ENCODE results near the gene MAP1A. TPM values are rescaled to one million over a fixed set of nuclear protein-coding genes. Genes with fewer than 3 reads are reported as not detected.

The MAP1A gene
- total RNA-seq, 5 donors from 2014 or later (not counting 1 experiment from before 2014, with no cell fraction given): 1.4 to 4.2 (median 2.3) TPM

GRCh38 chr15:43527016-43527801 lies 9.8 kb downstream of the MAP1A start:
- Histone ChIP-seq H3K27ac (ENCODE audit: low read length) (no peak overlapping the region), H3K9me3 (no peaks in the 10 kb centered on the region), H3K4me1 (ENCODE audit: control insufficient read depth in 1 of 2, extremely low read depth in 1 of 2, insufficient read depth in 2 of 2, low read length in 2 of 2) (peaks cover 0 to 6% of the 10 kb centered on the region in 2 experiments), H3K27me3 (replicated peaks in 1 of 2; ENCODE audit: control insufficient read depth in 2 of 2, extremely low read depth in 1 of 2, insufficient read depth in 2 of 2, low read length in 1 of 2) (peaks cover 0 to 7% of the 10 kb centered on the region in 2 experiments), H3K36me3 (ENCODE audit: control insufficient read depth in 2 of 2, extremely low read depth in 1 of 2, insufficient read depth in 1 of 2, low read length in 1 of 2) (no peaks in the 10 kb centered on the region), H3K4me3 (ENCODE audit: control insufficient read depth in 1 of 2, extremely low read depth in 1 of 2, low read length in 1 of 2) (no peak overlapping the region)
- Mint-ChIP-seq H3K36me3 (no peaks in the 10 kb centered on the region), H3K27ac (no peak overlapping the region), H3K4me1 (peaks cover 8 to 18% (median 10%) of the 10 kb centered on the region in 3 donors), H3K9me3 (no peaks in the 10 kb centered on the region), H3K27me3 (no peaks in the 10 kb centered on the region), H3K4me3 (no peak overlapping the region)
- ChIA-PET CTCF (interaction anchor here in 1 of 2 donors (0.6 kb wide), 1 partner anchor 946 kb away, joined by 5 read pairs; no protein-coding TSS in a partner anchor), POLR2A (no interaction called here)
- no peak for ATAC-seq (replicated peaks in 1 of 4)
- 95% methylated on average over 5 of the region's 9 CpGs for WGBS (ENCODE audit: insufficient coverage)
- no peak for DNase-seq

- POLR2A ChIA-PET: no interaction called here
- Mint-ChIP-seq H3K4me1 (peaks cover 8 to 18% (median 10%) of the 10 kb centered on the region in 3 donors), H3K9me3 (no peaks in the 10 kb centered on the region), H3K27ac (no peak overlapping the region), H3K4me3 (no peak overlapping the region), H3K36me3 (no peaks in the 10 kb centered on the region), H3K27me3 (no peaks in the 10 kb centered on the region)
- ATAC-seq (replicated peaks in 1 of 4) (no peak), DNase-seq (no peak)
- CTCF ChIA-PET: interaction anchor here (0.6 to 0.9 kb wide), 2 partner anchors 14 to 947 kb away, joined by 3 to 5 read pairs; no protein-coding TSS in a partner anchor
- Histone ChIP-seq H3K27ac (ENCODE audit: low read length) (no peak overlapping the region), H3K9me3 (no peaks in the 10 kb centered on the region), H3K4me3 (ENCODE audit: control insufficient read depth in 1 of 2, extremely low read depth in 1 of 2, low read length in 1 of 2) (no peak overlapping the region), H3K36me3 (ENCODE audit: control insufficient read depth in 2 of 2, extremely low read depth in 1 of 2, insufficient read depth in 1 of 2, low read length in 1 of 2) (no peaks in the 10 kb centered on the region), H3K27me3 (replicated peaks in 1 of 2; ENCODE audit: control insufficient read depth in 2 of 2, extremely low read depth in 1 of 2, insufficient read depth in 2 of 2, low read length in 1 of 2) (peaks cover 0 to 7% of the 10 kb centered on the region in 2 experiments), H3K4me1 (ENCODE audit: control insufficient read depth in 1 of 2, extremely low read depth in 1 of 2, insufficient read depth in 2 of 2, low read length in 2 of 2) (peaks cover 0 to 6% of the 10 kb centered on the region in 2 experiments)
- WGBS (ENCODE audit: insufficient coverage): 90% methylated on average over 11 of the region's 12 CpGs
Observed at GRCh38 chr15:43527802-43528541, 10.6 kb downstream of the MAP1A start.

- Mint-ChIP-seq H3K27ac (no peak overlapping the region), H3K9me3 (no peaks in the 10 kb centered on the region), H3K4me3 (no peak overlapping the region), H3K36me3 (peaks cover 5% of the 10 kb centered on the region), H3K27me3 (no peaks in the 10 kb centered on the region), H3K4me1 (peaks cover 8 to 18% (median 10%) of the 10 kb centered on the region in 3 donors)
- Histone ChIP-seq H3K4me1 (ENCODE audit: control insufficient read depth in 1 of 2, extremely low read depth in 1 of 2, insufficient read depth in 2 of 2, low read length in 2 of 2) (peaks cover 0 to 6% of the 10 kb centered on the region in 2 experiments), H3K9me3 (no peaks in the 10 kb centered on the region), H3K36me3 (ENCODE audit: control insufficient read depth in 2 of 2, extremely low read depth in 1 of 2, insufficient read depth in 1 of 2, low read length in 1 of 2) (no peaks in the 10 kb centered on the region), H3K27ac (ENCODE audit: low read length) (no peak overlapping the region), H3K4me3 (ENCODE audit: control insufficient read depth in 1 of 2, extremely low read depth in 1 of 2, low read length in 1 of 2) (no peak overlapping the region), H3K27me3 (replicated peaks in 1 of 2; ENCODE audit: control insufficient read depth in 2 of 2, extremely low read depth in 1 of 2, insufficient read depth in 2 of 2, low read length in 1 of 2) (peaks cover 0 to 7% of the 10 kb centered on the region in 2 experiments)
- ATAC-seq (replicated peaks in 1 of 4) (no peak), DNase-seq (no peak)
- ChIA-PET CTCF (interaction anchor here in 1 of 2 donors (0.9 kb wide), 1 partner anchor 14 kb away, joined by 3 read pairs; no protein-coding TSS in a partner anchor), POLR2A (no interaction called here)
- whole genome bisulfite sequencing (ENCODE audit: insufficient coverage): 87% methylated on average over 4 of the region's 11 CpGs
Observed at GRCh38 chr15:43528542-43529007, 11.2 kb downstream of the MAP1A start.

GRCh38 chr15:43529141-43529540 lies 11.7 kb downstream of the MAP1A start:
- ATAC-seq (replicated peaks in 1 of 4): no peak
- CTCF ChIA-PET: interaction anchor here in 1 of 2 donors (0.9 kb wide), 1 partner anchor 15 kb away, joined by 3 read pairs; no protein-coding TSS in a partner anchor

GRCh38 chr15:43529587-43530345 lies 12.4 kb downstream of the MAP1A start:
- ATAC-seq (replicated peaks in 1 of 4) (no peak), DNase-seq (no peak)
- H3K27me3 ChIP-seq (replicated peaks in 1 of 2; ENCODE audit: control insufficient read depth in 2 of 2, extremely low read depth in 1 of 2, insufficient read depth in 2 of 2, low read length in 1 of 2): peaks cover 0 to 7% of the 10 kb centered on the region in 2 experiments
- Mint-ChIP-seq H3K27ac (no peak overlapping the region), H3K4me3 (no peak overlapping the region), H3K27me3 (no peaks in the 10 kb centered on the region), H3K36me3 (peaks cover 12% of the 10 kb centered on the region), H3K4me1 (peaks cover 7 to 10% (median 9%) of the 10 kb centered on the region in 3 donors), H3K9me3 (no peaks in the 10 kb centered on the region)
- H3K36me3 ChIP-seq (ENCODE audit: control insufficient read depth in 2 of 2, extremely low read depth in 1 of 2, insufficient read depth in 1 of 2, low read length in 1 of 2): peaks cover 2% of the 10 kb centered on the region in 2 donors
- ChIA-PET POLR2A (no interaction called here), CTCF (no interaction called here)
- H3K9me3 ChIP-seq: no peaks in the 10 kb centered on the region
- H3K4me1 ChIP-seq (ENCODE audit: control insufficient read depth in 1 of 2, extremely low read depth in 1 of 2, insufficient read depth in 2 of 2, low read length in 2 of 2): peaks cover 0 to 6% of the 10 kb centered on the region in 2 experiments
- no peak overlapping the region for H3K4me3 ChIP-seq (ENCODE audit: control insufficient read depth in 1 of 2, extremely low read depth in 1 of 2, low read length in 1 of 2)
- no peak overlapping the region for H3K27ac ChIP-seq (ENCODE audit: low read length)
- 80% methylated on average over 9 of the region's 12 CpGs for WGBS (ENCODE audit: insufficient coverage)

More at GRCh38 chr15:43529141-43529540, 11.7 kb downstream of the MAP1A start:
- Histone ChIP-seq H3K4me3 (ENCODE audit: control insufficient read depth in 1 of 2, extremely low read depth in 1 of 2, low read length in 1 of 2) (no peak overlapping the region), H3K27me3 (replicated peaks in 1 of 2; ENCODE audit: control insufficient read depth in 2 of 2, extremely low read depth in 1 of 2, insufficient read depth in 2 of 2, low read length in 1 of 2) (peaks cover 0 to 7% of the 10 kb centered on the region in 2 experiments), H3K27ac (ENCODE audit: low read length) (no peak overlapping the region), H3K9me3 (no peaks in the 10 kb centered on the region), H3K4me1 (ENCODE audit: control insufficient read depth in 1 of 2, extremely low read depth in 1 of 2, insufficient read depth in 2 of 2, low read length in 2 of 2) (peaks cover 0 to 6% of the 10 kb centered on the region in 2 experiments), H3K36me3 (ENCODE audit: control insufficient read depth in 2 of 2, extremely low read depth in 1 of 2, insufficient read depth in 1 of 2, low read length in 1 of 2) (no peaks in the 10 kb centered on the region)
- H3K36me3 Mint-ChIP-seq: peaks cover 8% of the 10 kb centered on the region
- POLR2A ChIA-PET: no interaction called here
- H3K27me3 Mint-ChIP-seq: no peaks in the 10 kb centered on the region
- peaks cover 8 to 15% (median 10%) of the 10 kb centered on the region in 3 donors for H3K4me1 Mint-ChIP-seq
- H3K4me3 Mint-ChIP-seq: no peak overlapping the region
- H3K9me3 Mint-ChIP-seq: no peaks in the 10 kb centered on the region
- H3K27ac Mint-ChIP-seq: no peak overlapping the region
- no peak for DNase-seq
- 91% methylated on average over 12 of the region's 15 CpGs for WGBS (ENCODE audit: insufficient coverage)
